Right atrium auricular region (tissue), 2 donors: ENCODE results near the gene C21orf91. TPM values are rescaled to one million over a fixed set of nuclear protein-coding genes. Genes with fewer than 3 reads are reported as not detected.

Source experiments
- DNase-seq: peaks from one replicate; pipeline ENCODE4 v3.0.0-alpha.2; 2019; ENCODE audit warnings: low spot score
- H3K27ac ChIP-seq, 2 donors: fragments of 200-600 bp; sonication (generic); 1 replicate in 1 of 2; 2 replicates in 1 of 2; pipeline ENCODE4 v1.5.1; 2016 to 2019
- H3K27me3 ChIP-seq, 2 donors: fragments of 200-600 bp; sonication (generic); one replicate each; pipeline versions ENCODE4 v1.5.1 to v1.6.0; 2017 to 2019
- H3K36me3 ChIP-seq: fragments of 200-600 bp; sonication (generic); one replicate; pipeline ENCODE4 v1.5.1; 2016
- H3K4me1 ChIP-seq, 2 donors: fragments of 200-600 bp; sonication (generic); one replicate each; pipeline versions ENCODE4 v1.5.1 to v1.6.0; 2017 to 2019
- H3K4me3 ChIP-seq, 2 donors: fragments of 200-600 bp; sonication (generic); 1 replicate in 1 of 2; 2 replicates in 1 of 2; pipeline ENCODE4 v1.5.1; 2017 to 2019; ENCODE audit warnings: mild to moderate bottlenecking in 1 of 2, moderate library complexity in 1 of 2
- H3K9me3 ChIP-seq, 2 donors: fragments of 200-600 bp; sonication (generic); one replicate each; pipeline ENCODE4 v1.5.1; 2019
- CTCF ChIP-seq, 2 donors: fragments of 200-600 bp; sonication (generic); IDR thresholded peaks; one replicate each; pipeline ENCODE4 v1.5.1; 2019; ENCODE audit warnings: antibody characterized with exemption in 2 of 2
- total RNA-seq, 2 donors: library from RNA; depleted of rRNA; stranded (reverse); fragments of >200 nt; gene quantifications; one replicate each; pipeline ENCODE4 v1.1.0, GENCODE V29; 2016

The C21orf91 gene
- total RNA-seq, 2 donors from 2014 or later = 3.9 to 5.3 TPM

- TF ChIP-seq CTCF (IDR thresholded peaks at IDR 0.05) = no peak
- H3K9me3 ChIP-seq = no peaks in the 10 kb centered on the region
- H3K36me3 ChIP-seq = no peaks in the 10 kb centered on the region
- H3K27me3 ChIP-seq = no peaks in the 10 kb centered on the region
- DNase-seq = no peak
- H3K27ac ChIP-seq = no peak overlapping the region
- H3K4me1 ChIP-seq = no peaks in the 10 kb centered on the region
- H3K4me3 ChIP-seq = no peak overlapping the region
These were observed 34.5 kb upstream of the C21orf91 start for GRCh38 chr21:17853393-17854275.

- Histone ChIP-seq H3K9me3 (no peaks in the 10 kb centered on the region), H3K27me3 (no peaks in the 10 kb centered on the region), H3K27ac (no peak overlapping the region), H3K4me1 (no peaks in the 10 kb centered on the region), H3K4me3 (no peak overlapping the region), H3K36me3 (no peaks in the 10 kb centered on the region)
- no peak for TF ChIP-seq CTCF (IDR thresholded peaks at IDR 0.05)
- no peak for DNase-seq
These were observed 29.1 kb upstream of the C21orf91 start for GRCh38 chr21:17848228-17848627.

- H3K9me3 ChIP-seq = no peaks in the 10 kb centered on the region
- no peak for DNase-seq
These were observed 21.9 kb upstream of the C21orf91 start for GRCh38 chr21:17841103-17841502.

GRCh38 chr21:17834639-17835354 lies 15.6 kb upstream of the C21orf91 start:
- Histone ChIP-seq H3K36me3 (no peaks in the 10 kb centered on the region), H3K4me1 (no peaks in the 10 kb centered on the region), H3K27ac (no peak overlapping the region), H3K4me3 (no peak overlapping the region), H3K27me3 (no peaks in the 10 kb centered on the region), H3K9me3 (no peaks in the 10 kb centered on the region)
- DNase-seq = no peak
- no peak for TF ChIP-seq CTCF (IDR thresholded peaks at IDR 0.05)

More at GRCh38 chr21:17841103-17841502, 21.9 kb upstream of the C21orf91 start:
- Histone ChIP-seq H3K36me3 (no peaks in the 10 kb centered on the region), H3K27ac (no peak overlapping the region), H3K4me3 (no peak overlapping the region), H3K27me3 (no peaks in the 10 kb centered on the region), H3K4me1 (no peaks in the 10 kb centered on the region)
- no peak for TF ChIP-seq CTCF (IDR thresholded peaks at IDR 0.05)

GRCh38 chr21:17829472-17829871 lies 10.3 kb upstream of the C21orf91 start:
- no peak for TF ChIP-seq CTCF (IDR thresholded peaks at IDR 0.05)
- H3K4me3 ChIP-seq = no peak overlapping the region
- no peaks in the 10 kb centered on the region for H3K27me3 ChIP-seq
- H3K27ac ChIP-seq = no peak overlapping the region
- no peak for DNase-seq
- no peaks in the 10 kb centered on the region for H3K4me1 ChIP-seq
- H3K9me3 ChIP-seq = no peaks in the 10 kb centered on the region
- no peaks in the 10 kb centered on the region for H3K36me3 ChIP-seq
